HCT116 (cell line): ENCODE data around the gene LCN9. TPM values are rescaled to one million over a fixed set of nuclear protein-coding genes. Genes with fewer than 3 reads are reported as not detected.

Experiments used
- ATAC-seq: fragments of 200-7000 bp; cut with Tn5 transposase; 2 replicates; pipeline ENCODE4 v1.9.1; 2020; ENCODE audit warnings: mild to moderate bottlenecking, moderate library complexity
- BruUV-seq: library from RNA; stranded (reverse); fragments of 400-500 nt; replicated peaks from 2 replicates; lab custom pipeline; 2021; lab: Mats Ljungman, UMichigan
- CTCF ChIA-PET: fragments of 300-600 bp; sonication (Branson Sonifier 250); formaldehyde crosslinking; loops from one replicate; lab custom pipeline; 2021; ENCODE audit warnings: antibody characterized with exemption; lab: Charles Lee
- POLR2A ChIA-PET: fragments of 300-600, 350-600 bp; sonication (Branson Sonifier 250); formaldehyde crosslinking; loops from one replicate; lab custom pipeline; 2021; ENCODE audit warnings: antibody characterized with exemption; lab: Charles Lee
- RAD21 ChIA-PET, 2 experiments: fragments of 300-600 bp; sonication (Branson Sonifier 250); formaldehyde crosslinking; loops; one replicate each; lab custom pipeline; 2023; ENCODE audit warnings: low total read pairs in 2 of 2; ENCODE audit not compliant: uncharacterized antibody in 2 of 2, unreplicated experiment in 2 of 2, low non-redundant PET in 1 of 2; lab: Charles Lee
- DNase-seq: peaks from one replicate; pipeline ENCODE4 v3.0.0-alpha.2; 2010; ENCODE audit warnings: low read depth, low spot score
- H2AFZ ChIP-seq: fragments of 200-600 bp; shearing (Covaris generic), sonication (generic); 2 replicates; pipeline ENCODE4 v1.6.1; 2017; ENCODE audit warnings: low read depth, mixed run types, mixed read lengths, antibody characterized with exemption, low read length; ENCODE audit not compliant: poor library complexity, severe bottlenecking
- H3K27ac ChIP-seq: 2 replicates; pipeline ENCODE4 v1.5.1; 2012; ENCODE audit warnings: low read depth, low read length
- H3K27me3 ChIP-seq: fragments of 200-600 bp; sonication (generic); 2 replicates; pipeline ENCODE4 v1.6.1; 2016; ENCODE audit warnings: mixed run types, low read length, mixed read lengths; ENCODE audit not compliant: insufficient read depth
- H3K36me3 ChIP-seq, 2 experiments: fragments of 200-500 bp in 1 of 2; fragments of 200-600 bp in 1 of 2; sonication (Bioruptor generic) in 1 of 2; sonication (generic) in 1 of 2; 2 replicates each; pipeline versions ENCODE4 v1.5.1 to v1.6.1; 2014 to 2016; ENCODE audit warnings: low read length in 2 of 2, inconsistent platforms in 1 of 2, mixed read lengths in 1 of 2, mixed run types in 1 of 2; ENCODE audit not compliant: insufficient read depth in 2 of 2, control insufficient read depth in 1 of 2
- H3K4me1 ChIP-seq, 2 experiments: fragments of 200-600 bp in 1 of 2; sonication (generic) in 1 of 2; 2 replicates each; pipeline versions ENCODE4 v1.5.1 to v1.6.1; 2012 to 2017; ENCODE audit warnings: low read length in 2 of 2, inconsistent platforms in 1 of 2, mild to moderate bottlenecking in 1 of 2, mixed read lengths in 1 of 2, mixed run types in 1 of 2, moderate library complexity in 1 of 2; ENCODE audit not compliant: insufficient read depth in 2 of 2, control insufficient read depth in 1 of 2
- H3K4me2 ChIP-seq: fragments of 200-600 bp; sonication (generic); 2 replicates; pipeline ENCODE4 v1.6.1; 2017; ENCODE audit warnings: mixed run types, low read length, mixed read lengths
- H3K4me3 ChIP-seq, 2 experiments: fragments of 200-600 bp in 1 of 2; sonication (generic) in 1 of 2; replicated peaks in 1 of 2; 2 replicates each; pipeline ENCODE4 v1.5.1; 2011 to 2016; ENCODE audit warnings: low read length in 2 of 2, control low read depth in 1 of 2, low read depth in 1 of 2, mild to moderate bottlenecking in 1 of 2, mixed read lengths in 1 of 2, mixed run types in 1 of 2
- H3K79me2 ChIP-seq: fragments of 200-600 bp; sonication (generic); 2 replicates; pipeline ENCODE4 v1.6.1; 2017; ENCODE audit warnings: mild to moderate bottlenecking, mixed run types, low read length, moderate library complexity, mixed read lengths; ENCODE audit not compliant: insufficient read depth
- H3K9ac ChIP-seq: fragments of 200-600 bp; sonication (generic); 2 replicates; pipeline ENCODE4 v1.6.1; 2016; ENCODE audit warnings: low read length, mixed read lengths
- H3K9me2 ChIP-seq: fragments of 200-600 bp; sonication (generic), shearing (Covaris generic); 2 replicates; pipeline ENCODE4 v1.6.1; 2017; ENCODE audit warnings: mixed run types, mild to moderate bottlenecking, moderate library complexity; ENCODE audit not compliant: insufficient read depth
- H3K9me3 ChIP-seq, 2 experiments: fragments of 200-500 bp in 1 of 2; fragments of 200-600 bp in 1 of 2; sonication (Bioruptor generic) in 1 of 2; sonication (generic) in 1 of 2; 2 replicates each; pipeline ENCODE4 v1.6.1; 2014 to 2017; ENCODE audit warnings: low read length in 2 of 2, mixed read lengths in 2 of 2, inconsistent platforms in 1 of 2, low read depth in 1 of 2, mild to moderate bottlenecking in 1 of 2, mixed run types in 1 of 2, moderate library complexity in 1 of 2; ENCODE audit not compliant: control insufficient read depth in 1 of 2, insufficient read depth in 1 of 2
- H4K20me1 ChIP-seq: fragments of 200-600 bp; sonication (generic), shearing (Covaris generic); 2 replicates; pipeline ENCODE4 v1.6.1; 2017; ENCODE audit warnings: mixed run types, mild to moderate bottlenecking, moderate library complexity; ENCODE audit not compliant: insufficient read depth
- CBX3 ChIP-seq: IDR thresholded peaks from 2 replicates; pipeline ENCODE4 v1.6.1; 2012; ENCODE audit warnings: low read depth
- CEBPB ChIP-seq: IDR thresholded peaks from 2 replicates; pipeline ENCODE4 v1.6.1; 2012; ENCODE audit warnings: low read depth
- EZH2 ChIP-seq: fragments of 200-600 bp; sonication (generic); IDR thresholded peaks from 2 replicates; pipeline ENCODE4 v1.6.1; 2017; ENCODE audit warnings: antibody characterized with exemption, mixed run types
- EZH2phosphoT487 ChIP-seq: fragments of 200-600 bp; IDR thresholded peaks from 2 replicates; pipeline ENCODE4 v1.6.1; 2018; ENCODE audit warnings: antibody characterized with exemption, borderline replicate concordance
- JUND ChIP-seq: IDR thresholded peaks from 2 replicates; pipeline ENCODE4 v1.6.1; 2012
- POLR2AphosphoS5 ChIP-seq: IDR thresholded peaks from 2 replicates; pipeline ENCODE4 v1.6.1; 2011; ENCODE audit warnings: mild to moderate bottlenecking, low read depth, low read length, moderate library complexity
- RAD21 ChIP-seq: IDR thresholded peaks from 2 replicates; pipeline ENCODE4 v1.6.1; 2012; ENCODE audit warnings: low read depth, mild to moderate bottlenecking
- SIN3A ChIP-seq: IDR thresholded peaks from 2 replicates; pipeline ENCODE4 v1.6.1; 2012; ENCODE audit warnings: low read depth
- SP1 ChIP-seq: IDR thresholded peaks from 2 replicates; pipeline ENCODE4 v1.6.1; 2012; ENCODE audit warnings: low read depth
- SRF ChIP-seq: IDR thresholded peaks from 2 replicates; pipeline ENCODE4 v1.6.1; 2012; ENCODE audit warnings: low read depth
- TCF7L2 ChIP-seq: IDR thresholded peaks from 2 replicates; pipeline ENCODE4 v1.7.0; 2011; ENCODE audit warnings: borderline replicate concordance, inconsistent platforms; ENCODE audit not compliant: insufficient read depth, insufficient read length; ENCODE audit errors: extremely low read depth
- YY1 ChIP-seq: IDR thresholded peaks from 2 replicates; pipeline ENCODE4 v1.6.1; 2011; ENCODE audit warnings: low read length, low read depth, moderate library complexity, mild to moderate bottlenecking; ENCODE audit not compliant: insufficient replicate concordance; ENCODE audit errors: extremely low read depth
- ZFX ChIP-seq: fragments of 450-650 bp; IDR thresholded peaks from 2 replicates; pipeline ENCODE4 v1.6.1; 2017
- ZNF274 ChIP-seq: fragments of 200-500 bp; sonication (Bioruptor generic); IDR thresholded peaks from 2 replicates; pipeline ENCODE4 v1.6.1; 2014; ENCODE audit warnings: mild to moderate bottlenecking, low read depth, low read length, inconsistent platforms
- intact Hi-C: fragments of 100-400 bp; cut with micrococcal nuclease; formaldehyde crosslinking; loops from 2 replicates; pipeline ENCODE4 v1.10.0; 2022
- total RNA-seq: library from RNA; stranded (reverse); gene quantifications from one replicate; pipeline ENCODE4 v1.2.1, GENCODE V29; 2021; ENCODE audit not compliant: unreplicated experiment
- TF ChIP-seq, protein P1 (sequence below): IDR thresholded peaks from 2 replicates; pipeline ENCODE4 v1.6.1; 2012
- TF ChIP-seq, protein P2 (sequence below): IDR thresholded peaks from 2 replicates; pipeline ENCODE4 v1.6.1; 2011; ENCODE audit warnings: mild to moderate bottlenecking, low read length, moderate library complexity; ENCODE audit not compliant: insufficient replicate concordance; ENCODE audit errors: extremely low read depth

The LCN9 gene
- total RNA-seq, 1 experiment from 2014 or later = not detected

DNA sequence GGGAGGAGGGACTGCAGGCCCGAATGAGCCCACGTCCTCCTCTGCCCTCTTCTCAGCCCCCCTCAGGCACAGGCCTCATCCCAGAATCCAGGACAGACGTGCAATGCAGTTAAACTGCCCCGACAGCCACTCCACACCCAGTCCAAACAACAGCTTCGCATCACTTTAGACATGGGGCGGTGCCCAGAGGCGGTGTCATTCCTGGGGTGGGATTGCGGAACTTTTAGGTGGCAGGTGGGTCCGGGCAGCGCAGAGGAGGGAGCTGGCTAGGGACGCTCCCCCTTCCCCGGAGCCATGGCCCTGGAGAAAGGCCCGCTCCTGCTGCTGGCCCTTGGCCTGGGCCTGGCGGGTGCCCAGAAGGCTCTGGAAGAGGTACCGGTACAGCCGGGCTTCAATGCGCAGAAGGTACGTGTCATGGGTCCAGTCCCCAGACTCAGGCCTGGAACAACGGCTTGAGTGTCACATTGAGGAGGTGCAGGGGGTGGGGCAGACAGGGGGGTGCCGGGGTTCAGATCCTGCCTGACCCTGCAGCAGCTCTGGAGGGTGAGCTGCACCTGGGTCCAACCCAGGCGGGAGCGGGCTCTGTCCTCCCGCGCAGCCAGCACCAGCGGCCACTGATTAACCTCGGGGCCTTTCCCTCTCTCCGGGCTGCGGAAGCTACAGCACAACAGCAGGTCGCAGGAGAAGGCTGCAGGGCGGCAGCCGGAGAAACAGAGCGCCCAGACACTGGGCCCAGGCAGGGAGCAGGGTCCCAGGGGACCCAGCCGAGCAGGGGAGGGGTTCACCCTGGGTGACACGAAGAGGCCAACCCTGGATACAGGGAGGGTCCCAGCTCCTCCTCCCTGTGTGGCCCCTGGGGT lies 48.9 kb upstream of the LCN9 start:
- Histone ChIP-seq H3K4me2 (no peak overlapping the region), H3K36me3 (no peaks in the 10 kb centered on the region), H3K4me3 (no peak overlapping the region), H3K9me3 (no peaks in the 10 kb centered on the region), H3K9ac (no peak overlapping the region), H3K79me2 (no peaks in the 10 kb centered on the region), H3K27me3 (no peaks in the 10 kb centered on the region), H2AFZ (no peak overlapping the region), H3K9me2 (no peaks in the 10 kb centered on the region), H3K27ac (no peak overlapping the region), H4K20me1 (no peaks in the 10 kb centered on the region), H3K4me1 (no peaks in the 10 kb centered on the region)
- DNase-seq (no peak), ATAC-seq (no peak)
- ChIA-PET POLR2A (interaction anchor here (0.5 kb wide), 1 partner anchor 72 kb away, joined by 6 read pairs; no protein-coding TSS in a partner anchor), RAD21 (no interaction called here), CTCF (no interaction called here)
- no TSS peak for BruUV-seq
- intact Hi-C loops = no loop called here
- TF ChIP-seq CBX3 (no peak), ZFX (no peak), SIN3A (no peak), ZNF274 (no peak), EZH2 (no peak), POLR2AphosphoS5 (no peak), TCF7L2 (no peak), RAD21 (no peak), JUND (no peak), SRF (no peak), SP1 (no peak), YY1 (no peak), CEBPB (no peak), EZH2phosphoT487 (no peak)
- TF ChIP-seq, protein P1, sequence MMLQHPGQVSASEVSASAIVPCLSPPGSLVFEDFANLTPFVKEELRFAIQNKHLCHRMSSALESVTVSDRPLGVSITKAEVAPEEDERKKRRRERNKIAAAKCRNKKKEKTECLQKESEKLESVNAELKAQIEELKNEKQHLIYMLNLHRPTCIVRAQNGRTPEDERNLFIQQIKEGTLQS = no peak
- TF ChIP-seq, protein P2, sequence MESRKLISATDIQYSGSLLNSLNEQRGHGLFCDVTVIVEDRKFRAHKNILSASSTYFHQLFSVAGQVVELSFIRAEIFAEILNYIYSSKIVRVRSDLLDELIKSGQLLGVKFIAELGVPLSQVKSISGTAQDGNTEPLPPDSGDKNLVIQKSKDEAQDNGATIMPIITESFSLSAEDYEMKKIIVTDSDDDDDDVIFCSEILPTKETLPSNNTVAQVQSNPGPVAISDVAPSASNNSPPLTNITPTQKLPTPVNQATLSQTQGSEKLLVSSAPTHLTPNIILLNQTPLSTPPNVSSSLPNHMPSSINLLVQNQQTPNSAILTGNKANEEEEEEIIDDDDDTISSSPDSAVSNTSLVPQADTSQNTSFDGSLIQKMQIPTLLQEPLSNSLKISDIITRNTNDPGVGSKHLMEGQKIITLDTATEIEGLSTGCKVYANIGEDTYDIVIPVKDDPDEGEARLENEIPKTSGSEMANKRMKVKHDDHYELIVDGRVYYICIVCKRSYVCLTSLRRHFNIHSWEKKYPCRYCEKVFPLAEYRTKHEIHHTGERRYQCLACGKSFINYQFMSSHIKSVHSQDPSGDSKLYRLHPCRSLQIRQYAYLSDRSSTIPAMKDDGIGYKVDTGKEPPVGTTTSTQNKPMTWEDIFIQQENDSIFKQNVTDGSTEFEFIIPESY = no peak
